Measurements from ENCODE around the gene P4HB. TPM values are rescaled to one million over a fixed set of nuclear protein-coding genes. Genes with fewer than 3 reads are reported as not detected.

P4HB gene
- total and polyA plus RNA-seq, 12 donors, result 546 to 2,717 (median 934) TPM

GRCh38 chr17:81843713-81844326 is 16.5 kb downstream of the P4HB start:
- intact Hi-C loops (cut with DNase I), result no loop called here
- TF ChIP-seq POLR2A (IDR thresholded peaks at IDR 0.05), result no peak
- TF ChIP-seq, protein P1, sequence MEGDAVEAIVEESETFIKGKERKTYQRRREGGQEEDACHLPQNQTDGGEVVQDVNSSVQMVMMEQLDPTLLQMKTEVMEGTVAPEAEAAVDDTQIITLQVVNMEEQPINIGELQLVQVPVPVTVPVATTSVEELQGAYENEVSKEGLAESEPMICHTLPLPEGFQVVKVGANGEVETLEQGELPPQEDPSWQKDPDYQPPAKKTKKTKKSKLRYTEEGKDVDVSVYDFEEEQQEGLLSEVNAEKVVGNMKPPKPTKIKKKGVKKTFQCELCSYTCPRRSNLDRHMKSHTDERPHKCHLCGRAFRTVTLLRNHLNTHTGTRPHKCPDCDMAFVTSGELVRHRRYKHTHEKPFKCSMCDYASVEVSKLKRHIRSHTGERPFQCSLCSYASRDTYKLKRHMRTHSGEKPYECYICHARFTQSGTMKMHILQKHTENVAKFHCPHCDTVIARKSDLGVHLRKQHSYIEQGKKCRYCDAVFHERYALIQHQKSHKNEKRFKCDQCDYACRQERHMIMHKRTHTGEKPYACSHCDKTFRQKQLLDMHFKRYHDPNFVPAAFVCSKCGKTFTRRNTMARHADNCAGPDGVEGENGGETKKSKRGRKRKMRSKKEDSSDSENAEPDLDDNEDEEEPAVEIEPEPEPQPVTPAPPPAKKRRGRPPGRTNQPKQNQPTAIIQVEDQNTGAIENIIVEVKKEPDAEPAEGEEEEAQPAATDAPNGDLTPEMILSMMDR (IDR thresholded peaks at IDR 0.05), result no peak
- peaks cover 0 to 54% of the 10 kb centered on the region in 2 donors for H3K36me3 ChIP-seq (replicated peaks in 1 of 2)
- peak overlapping the region; percentile 45 to 89 (median 81) for H3K27ac ChIP-seq
- 87 to 91% (median 89%) methylated on average over 20 to 30 of the region's 30 CpGs for WGBS, 4 donors
- DNase-seq, result no peak
- no peaks in the 10 kb centered on the region for H3K9me3 ChIP-seq (replicated peaks in 1 of 3)
- no peak overlapping the region for H3K4me3 ChIP-seq
- H3K27me3 ChIP-seq, result no peaks in the 10 kb centered on the region
- peaks cover 4 to 26% of the 10 kb centered on the region in 2 donors for H3K4me1 ChIP-seq (replicated peaks in 1 of 2)

DNA sequence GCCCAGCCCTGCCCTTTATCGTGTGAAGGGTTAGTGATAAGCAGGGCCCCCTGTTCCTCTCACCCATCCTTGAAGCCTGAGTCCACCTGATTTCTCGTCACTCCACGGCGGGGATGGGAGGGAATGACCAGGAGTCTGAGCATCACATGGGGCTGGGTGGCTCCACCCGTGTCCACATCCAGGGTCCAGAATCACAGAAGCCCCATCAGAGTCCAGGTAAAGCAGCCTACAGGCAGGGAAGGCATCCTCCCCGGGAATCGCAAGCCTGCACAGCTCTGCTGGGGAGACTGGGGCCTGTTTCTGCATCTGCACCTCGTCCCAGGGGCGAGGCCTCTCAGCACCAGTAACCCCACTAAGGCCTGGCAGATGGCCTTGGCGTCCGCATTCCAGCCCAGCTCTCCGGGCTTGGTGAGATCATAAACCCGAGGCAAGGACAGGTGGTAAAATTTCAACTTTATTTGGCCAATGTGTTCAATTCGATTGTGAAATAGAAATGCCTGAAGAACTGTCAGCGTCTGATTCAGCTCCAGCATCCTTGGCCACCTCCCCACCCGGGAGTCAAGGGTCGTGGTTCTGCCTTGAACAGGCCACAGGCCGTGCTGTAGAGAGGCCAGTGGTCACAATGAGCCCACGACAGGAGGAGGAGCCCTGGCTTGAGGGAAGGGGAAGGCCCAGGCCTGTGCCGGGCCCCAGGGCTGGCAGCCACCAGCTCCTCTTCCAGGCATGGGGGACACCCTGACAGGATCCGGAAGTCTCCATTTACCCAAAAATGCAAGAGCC is 17.4 kb downstream of the P4HB start:
- H3K27me3 ChIP-seq, result no peaks in the 10 kb centered on the region
- H3K9me3 ChIP-seq (replicated peaks in 1 of 3), result no peaks in the 10 kb centered on the region
- TF ChIP-seq, protein P1 (IDR thresholded peaks at IDR 0.05), result no peak
- TF ChIP-seq POLR2A (IDR thresholded peaks at IDR 0.05), result peak in 1 of 2 donors; percentile 55
- peaks cover 4 to 26% of the 10 kb centered on the region in 2 donors for H3K4me1 ChIP-seq (replicated peaks in 1 of 2)
- intact Hi-C loops (cut with DNase I), result no loop called here
- DNase-seq, result peak; percentile 64 to 93 (median 88)
- peak overlapping the region; percentile 45 to 89 (median 81) for H3K27ac ChIP-seq
- 38 to 67% (median 45%) methylated on average over 12 to 21 of the region's 21 CpGs for WGBS, 4 donors
- H3K4me3 ChIP-seq, result no peak overlapping the region
- peaks cover 0 to 48% of the 10 kb centered on the region in 2 donors for H3K36me3 ChIP-seq (replicated peaks in 1 of 2)

DNA sequence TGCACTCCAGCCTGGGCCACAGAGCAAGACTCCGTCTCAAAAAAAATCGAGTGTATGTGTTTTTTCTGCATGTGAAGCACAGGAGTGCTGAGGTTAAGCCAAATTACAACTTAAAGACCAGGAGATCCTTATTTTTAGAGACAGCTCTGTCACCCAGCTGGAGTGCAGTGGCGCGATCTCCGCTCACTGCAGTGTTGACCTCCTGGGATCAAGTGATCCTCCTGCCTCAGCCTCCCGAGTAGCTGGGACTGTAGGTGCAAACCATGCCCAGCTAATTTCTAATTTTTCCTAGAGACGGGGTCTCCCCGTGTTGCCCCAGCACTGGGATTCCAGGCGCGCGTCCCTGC is 18.0 kb downstream of the P4HB start:
- Histone ChIP-seq H3K36me3 (replicated peaks in 1 of 2) (peaks cover 0 to 43% of the 10 kb centered on the region in 2 donors), H3K4me3 (no peak overlapping the region), H3K27ac (peak overlapping the region; percentile 45 to 89 (median 81)), H3K4me1 (replicated peaks in 1 of 2) (peaks cover 4 to 26% of the 10 kb centered on the region in 2 donors), H3K27me3 (no peaks in the 10 kb centered on the region), H3K9me3 (replicated peaks in 1 of 3) (no peaks in the 10 kb centered on the region)
- no peak for DNase-seq
- 85 to 100% (median 94%) methylated on average over 7 to 11 of the region's 11 CpGs for WGBS, 4 donors
- intact Hi-C loops (cut with DNase I), result no loop called here
- TF ChIP-seq, protein P1 (IDR thresholded peaks at IDR 0.05), result no peak
- no peak for TF ChIP-seq POLR2A (IDR thresholded peaks at IDR 0.05)

- Histone ChIP-seq H3K4me3 (no peak overlapping the region), H3K9me3 (replicated peaks in 1 of 3) (no peaks in the 10 kb centered on the region), H3K27me3 (no peaks in the 10 kb centered on the region), H3K36me3 (replicated peaks in 1 of 2) (peaks cover 0 to 38% of the 10 kb centered on the region in 2 donors), H3K27ac (peak overlapping the region in 3 of 5 donors; percentile 13 to 89 (median 21)), H3K4me1 (replicated peaks in 1 of 2) (peaks cover 4 to 26% of the 10 kb centered on the region in 2 donors)
- TF ChIP-seq, protein P1 (IDR thresholded peaks at IDR 0.05), result no peak
- TF ChIP-seq POLR2A (IDR thresholded peaks at IDR 0.05), result no peak
- 84 to 93% (median 87%) methylated on average over 10 to 15 of the region's 15 CpGs for WGBS, 4 donors
- intact Hi-C loops (cut with DNase I), result no loop called here
- DNase-seq, result no peak
Observed at GRCh38 chr17:81841866-81842265, 18.5 kb downstream of the P4HB start.
